ENCODE results near the gene PHC3.

PHC3 gene

GRCh38 chr3:170154569-170155143 is 26.9 kb downstream of the PHC3 start:
- TF ChIP-seq CREB1 (IDR thresholded peaks at IDR 0.05; ENCODE audit: low read depth) (no peak), TAF1 (IDR thresholded peaks at IDR 0.05; ENCODE audit: low read depth) (no peak), NFIC (IDR thresholded peaks at IDR 0.05) (no peak), USF1 (IDR thresholded peaks at IDR 0.05) (no peak), MAX (IDR thresholded peaks at IDR 0.05) (no peak), RAD21 (IDR thresholded peaks at IDR 0.05; ENCODE audit: low read depth) (no peak), YY1 (IDR thresholded peaks at IDR 0.05; ENCODE audit: low read depth) (no peak), EP300 (IDR thresholded peaks at IDR 0.05; ENCODE audit: borderline replicate concordance) (no peak), REST (IDR thresholded peaks at IDR 0.05; ENCODE audit: low read depth) (no peak)

- TF ChIP-seq MAX (IDR thresholded peaks at IDR 0.05) (no peak), USF1 (IDR thresholded peaks at IDR 0.05) (no peak), YY1 (IDR thresholded peaks at IDR 0.05; ENCODE audit: low read depth) (no peak), CREB1 (IDR thresholded peaks at IDR 0.05; ENCODE audit: low read depth) (no peak), TCF12 (IDR thresholded peaks at IDR 0.05; ENCODE audit: low read depth) (no peak), EP300 (IDR thresholded peaks at IDR 0.05; ENCODE audit: borderline replicate concordance) (no peak), EGR1 (IDR thresholded peaks at IDR 0.05) (no peak), TEAD4 (IDR thresholded peaks at IDR 0.05) (no peak), CEBPB (IDR thresholded peaks at IDR 0.05) (no peak), ZBTB7A (IDR thresholded peaks at IDR 0.05; ENCODE audit: low read depth) (no peak), RAD21 (IDR thresholded peaks at IDR 0.05; ENCODE audit: low read depth) (no peak), REST (IDR thresholded peaks at IDR 0.05; ENCODE audit: low read depth) (no peak), TAF1 (IDR thresholded peaks at IDR 0.05; ENCODE audit: low read depth) (no peak), NFIC (IDR thresholded peaks at IDR 0.05) (no peak), FOXM1 (IDR thresholded peaks at IDR 0.05; ENCODE audit: borderline replicate concordance, low read depth) (no peak)
Measured at GRCh38 chr3:170154084-170154483, 27.4 kb downstream of the PHC3 start.

GRCh38 chr3:170151536-170151935 is 30.0 kb downstream of the PHC3 start:
- TF ChIP-seq MAX (IDR thresholded peaks at IDR 0.05) (no peak), RAD21 (IDR thresholded peaks at IDR 0.05; ENCODE audit: low read depth) (no peak), ZBTB7A (IDR thresholded peaks at IDR 0.05; ENCODE audit: low read depth) (no peak), TAF1 (IDR thresholded peaks at IDR 0.05; ENCODE audit: low read depth) (no peak), TCF12 (IDR thresholded peaks at IDR 0.05; ENCODE audit: low read depth) (no peak), USF1 (IDR thresholded peaks at IDR 0.05) (no peak), EP300 (IDR thresholded peaks at IDR 0.05; ENCODE audit: borderline replicate concordance) (no peak)

GRCh38 chr3:170149016-170149415 is 32.5 kb downstream of the PHC3 start:
- no peak for TF ChIP-seq EGR1 (IDR thresholded peaks at IDR 0.05)
- TF ChIP-seq CEBPB (IDR thresholded peaks at IDR 0.05) = no peak
- TF ChIP-seq TAF1 (IDR thresholded peaks at IDR 0.05; ENCODE audit: low read depth) = no peak
- no peak for TF ChIP-seq REST (IDR thresholded peaks at IDR 0.05; ENCODE audit: low read depth)
- no peak for TF ChIP-seq EP300 (IDR thresholded peaks at IDR 0.05; ENCODE audit: borderline replicate concordance)
- TF ChIP-seq ZBTB7A (IDR thresholded peaks at IDR 0.05; ENCODE audit: low read depth) = no peak
- no peak for TF ChIP-seq MAX (IDR thresholded peaks at IDR 0.05)
- TF ChIP-seq TCF12 (IDR thresholded peaks at IDR 0.05; ENCODE audit: low read depth) = no peak
- no peak for TF ChIP-seq FOXM1 (IDR thresholded peaks at IDR 0.05; ENCODE audit: borderline replicate concordance, low read depth)
- no peak for TF ChIP-seq NFIC (IDR thresholded peaks at IDR 0.05)
- no peak for TF ChIP-seq YY1 (IDR thresholded peaks at IDR 0.05; ENCODE audit: low read depth)
- TF ChIP-seq USF1 (IDR thresholded peaks at IDR 0.05) = no peak
- TF ChIP-seq RAD21 (IDR thresholded peaks at IDR 0.05; ENCODE audit: low read depth) = no peak
- TF ChIP-seq CREB1 (IDR thresholded peaks at IDR 0.05; ENCODE audit: low read depth) = no peak
- TF ChIP-seq TEAD4 (IDR thresholded peaks at IDR 0.05) = no peak

Measured in Ishikawa (cell line).